Cerebellar nuclear complex (tissue), 1 donor: Measurements from ENCODE around the gene P2RX7.
A peak's percentile ranks its signal among the peaks of the same experiment; 100 is the strongest.
"Not testable (repeated sequence)": the region's sequence is repeated elsewhere in the genome, so short reads cannot be mapped to it uniquely, and the experiment has no call there.

Experiments used
- DNase-seq, 2 experiments: peaks; one replicate each; lab custom pipeline; 2025; lab: John Stamatoyannopoulos, UW

P2RX7 gene

DNA sequence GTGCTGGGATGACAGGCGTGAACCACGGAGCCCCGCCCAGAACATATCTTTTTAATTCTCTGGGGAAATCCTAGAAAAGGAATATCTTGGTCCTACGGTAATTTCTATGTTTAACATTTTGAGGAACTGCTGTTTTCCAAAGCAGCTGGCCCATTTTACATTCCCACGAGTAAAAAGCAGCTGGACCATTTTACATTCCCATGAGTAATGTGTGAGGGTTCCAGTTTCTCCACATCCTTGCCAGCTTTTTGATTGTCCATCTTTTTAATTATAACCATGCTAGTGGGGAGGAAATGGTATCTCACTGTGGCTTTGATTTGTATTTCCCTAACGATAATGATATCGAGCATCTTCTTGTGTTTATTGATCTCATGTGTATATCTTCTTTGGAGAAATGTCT is 72.8 kb downstream of the P2RX7 start:
- DNase-seq: no peak

DNA sequence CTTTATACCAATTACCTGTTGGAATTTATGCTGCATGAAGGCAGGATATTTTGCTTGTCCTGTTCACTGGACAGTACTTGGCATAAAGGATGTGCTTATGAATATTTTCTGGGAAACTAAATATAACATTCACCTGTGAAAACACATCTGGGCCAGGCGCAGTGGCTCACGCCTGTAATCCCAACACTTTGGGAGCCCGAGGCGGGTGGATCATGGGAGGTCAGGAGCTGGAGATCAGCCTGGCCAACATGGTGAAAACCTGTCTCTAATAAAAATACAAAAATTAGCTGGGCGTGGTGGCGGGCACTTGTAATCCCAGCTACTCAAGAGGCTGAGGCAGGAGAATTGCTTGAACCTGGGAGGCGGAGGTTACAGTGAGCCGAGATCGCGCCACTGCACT is 75.9 kb downstream of the P2RX7 start:
- not testable (repeated sequence) for DNase-seq

DNA sequence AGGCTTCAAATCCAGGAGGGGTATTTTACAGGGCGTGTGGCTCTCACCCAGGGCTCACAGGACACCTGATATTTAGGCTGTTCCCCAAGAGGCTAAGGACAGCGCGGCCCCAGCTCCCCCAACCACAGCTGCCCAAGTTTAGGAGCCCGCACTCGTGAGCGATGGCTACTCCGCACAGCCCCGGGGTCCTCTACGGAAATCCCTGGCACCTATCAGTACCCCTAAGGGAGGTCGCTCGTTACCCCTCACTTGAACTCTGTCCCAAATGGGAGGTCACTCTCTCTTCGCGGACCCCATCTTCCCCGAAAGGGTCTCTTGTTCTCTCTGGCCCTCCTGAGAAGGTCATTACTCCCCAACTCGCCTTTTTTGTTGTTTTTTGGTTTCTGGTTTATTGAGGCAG is 76.5 kb downstream of the P2RX7 start:
- no peak for DNase-seq

DNA sequence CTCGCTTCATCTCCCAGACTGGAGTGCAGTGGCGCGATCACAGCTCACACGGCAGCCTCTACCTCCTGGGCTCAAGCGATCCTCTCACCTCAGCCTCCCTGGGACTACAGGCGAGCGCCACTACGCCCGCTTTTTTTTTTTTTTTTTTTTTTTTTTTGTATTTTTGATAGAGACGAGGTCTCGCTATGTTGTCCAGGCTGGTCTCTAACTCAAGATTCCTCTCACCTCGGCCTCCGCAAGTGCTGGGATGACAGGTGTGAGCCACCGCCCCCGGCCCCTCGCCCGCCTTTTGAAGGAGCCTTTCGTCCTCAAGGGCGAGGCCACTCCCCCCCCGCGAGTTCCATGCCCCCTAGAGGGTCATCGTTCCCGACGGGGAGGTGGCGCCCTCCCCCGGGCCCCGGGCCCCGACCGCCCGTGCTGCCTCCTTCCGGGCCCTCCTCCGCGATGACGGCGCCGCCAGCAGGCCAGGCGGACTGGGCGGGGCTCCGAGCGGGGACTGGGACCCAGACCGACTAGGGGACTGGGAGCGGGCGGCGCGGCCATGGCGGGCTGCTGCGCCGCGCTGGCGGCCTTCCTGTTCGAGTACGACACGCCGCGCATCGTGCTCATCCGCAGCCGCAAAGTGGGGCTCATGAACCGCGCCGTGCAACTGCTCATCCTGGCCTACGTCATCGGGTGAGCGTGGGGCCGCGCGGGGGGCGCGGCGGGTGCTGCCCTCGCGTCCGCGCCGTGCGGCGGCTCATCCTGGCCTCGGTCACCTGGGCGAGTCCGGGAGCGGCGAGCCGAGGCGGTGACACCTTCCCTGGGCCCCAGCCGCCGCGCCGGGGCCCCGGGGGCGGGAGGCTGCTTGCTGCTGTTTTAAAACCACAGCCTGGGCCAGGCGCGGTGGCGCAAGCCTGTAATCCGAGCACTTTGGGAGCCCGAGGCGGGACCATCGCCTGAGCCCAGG is 77.2 kb downstream of the P2RX7 start, which contains the start of gene P2RX4:
Gene P2RX4 (plus strand): TSS at position 506 of the 949 bp plus-strand sequence. CDS start 36 bp downstream, at position 542.
- peak in 1 of 2 experiments; percentile 48 for DNase-seq

DNA sequence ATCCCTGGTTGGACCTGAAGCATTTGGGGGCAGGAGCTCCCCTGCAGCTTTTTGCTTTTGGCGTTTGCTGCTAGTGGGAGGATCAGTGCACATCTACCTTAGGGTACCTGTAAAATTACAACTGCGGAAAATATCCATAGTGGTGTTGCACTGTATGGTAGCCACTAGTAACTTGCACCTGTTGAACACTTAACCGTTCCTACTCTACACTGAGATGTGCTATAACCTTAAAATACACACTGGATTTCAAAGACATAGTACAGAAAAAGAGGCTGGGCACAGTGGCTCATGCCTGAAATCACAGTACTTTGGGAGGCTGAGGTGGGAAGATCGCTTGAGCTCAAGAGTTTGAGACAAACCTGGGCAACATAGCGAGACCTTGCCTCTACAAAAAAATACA is 80.2 kb downstream of the P2RX7 start:
- DNase-seq: no peak

DNA sequence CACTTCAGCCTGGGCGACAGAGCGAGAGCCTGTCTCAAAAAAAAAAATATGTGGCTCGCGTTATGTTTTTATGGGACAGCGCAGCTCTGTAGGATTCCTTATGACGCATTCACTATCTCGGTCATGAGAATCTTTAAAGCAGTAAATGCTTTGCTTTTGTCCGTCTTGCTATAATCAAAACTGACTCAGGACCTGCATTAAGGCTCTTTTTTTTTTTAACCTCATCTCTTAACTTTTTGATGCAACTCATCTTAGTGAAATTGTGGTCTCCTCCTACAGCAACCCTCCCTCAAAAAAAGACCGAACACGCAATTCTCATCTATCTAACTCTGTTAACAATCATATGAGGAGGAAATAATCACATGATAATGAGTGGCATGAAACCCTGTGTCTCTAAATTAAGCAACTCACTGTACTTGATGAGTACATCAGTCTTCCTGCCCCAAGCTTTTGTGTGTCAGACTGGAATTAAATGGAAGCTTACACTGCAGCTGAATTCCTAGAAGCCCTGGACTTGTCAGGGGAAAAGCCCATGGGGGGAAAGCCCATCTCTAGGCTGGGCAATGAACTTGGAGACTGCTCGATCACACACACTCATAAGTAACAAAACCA is 81.6 kb downstream of the P2RX7 start:
- DNase-seq: no peak

DNA sequence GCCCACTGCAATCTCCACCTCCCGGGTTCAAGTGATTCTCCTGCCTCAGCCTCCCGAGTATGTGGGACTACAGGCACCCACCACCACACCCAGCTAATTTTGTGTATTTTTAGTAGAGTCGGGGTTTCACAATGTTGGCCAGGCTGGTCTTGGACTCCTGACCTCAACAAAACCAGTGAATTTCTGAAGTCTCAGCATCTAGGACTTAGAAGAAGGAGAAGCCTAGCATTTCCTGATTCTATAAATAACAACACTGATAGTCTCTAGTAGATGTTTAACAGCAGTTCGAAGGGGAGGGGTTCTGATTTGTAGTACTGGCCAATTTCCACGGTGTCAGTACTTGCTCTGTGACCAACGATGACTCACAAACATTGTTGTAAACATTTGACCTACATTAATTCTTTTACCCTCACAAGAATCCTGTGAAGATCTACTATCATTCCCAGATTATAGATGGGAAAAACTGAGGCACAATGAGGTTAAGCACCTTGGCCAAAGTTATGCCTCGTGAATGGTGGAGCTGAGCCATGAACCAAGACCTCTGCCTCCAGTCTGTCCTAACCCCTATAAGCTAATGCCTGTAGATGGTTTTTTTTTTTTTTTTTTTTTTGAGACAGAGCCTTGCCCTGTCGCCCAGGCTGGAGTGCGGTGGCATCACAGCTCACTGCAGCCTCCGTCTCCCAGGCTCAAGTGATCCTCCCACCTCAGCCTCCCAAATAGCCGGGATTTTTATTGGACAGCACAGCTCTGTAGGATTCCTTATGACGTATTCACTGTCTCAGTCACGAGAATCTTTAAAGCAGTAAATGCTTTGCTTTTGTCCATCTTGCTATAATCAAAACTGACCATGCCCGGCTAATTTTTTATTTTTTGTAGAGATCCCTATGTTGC is 82.4 kb downstream of the P2RX7 start:
- no peak for DNase-seq

DNA sequence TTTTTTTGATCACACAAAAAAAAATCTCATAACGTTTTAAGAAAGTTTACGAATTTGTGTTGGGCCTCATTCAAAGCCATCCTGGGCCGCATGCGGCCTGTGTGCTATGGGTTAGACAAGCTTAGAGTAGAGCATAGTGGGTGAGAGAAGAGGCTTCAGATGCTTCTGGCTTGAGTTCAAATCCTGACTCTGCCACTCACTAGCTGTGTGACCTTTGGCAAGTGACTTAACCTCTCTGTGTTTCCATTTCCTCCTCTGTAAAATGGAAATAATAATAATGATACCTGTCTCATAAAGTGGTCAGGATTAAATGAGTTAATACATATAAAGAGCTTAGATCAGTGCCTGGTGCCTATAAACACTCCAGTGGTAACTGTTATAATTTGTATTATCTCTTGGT is 83.4 kb downstream of the P2RX7 start:
- DNase-seq: no peak

DNA sequence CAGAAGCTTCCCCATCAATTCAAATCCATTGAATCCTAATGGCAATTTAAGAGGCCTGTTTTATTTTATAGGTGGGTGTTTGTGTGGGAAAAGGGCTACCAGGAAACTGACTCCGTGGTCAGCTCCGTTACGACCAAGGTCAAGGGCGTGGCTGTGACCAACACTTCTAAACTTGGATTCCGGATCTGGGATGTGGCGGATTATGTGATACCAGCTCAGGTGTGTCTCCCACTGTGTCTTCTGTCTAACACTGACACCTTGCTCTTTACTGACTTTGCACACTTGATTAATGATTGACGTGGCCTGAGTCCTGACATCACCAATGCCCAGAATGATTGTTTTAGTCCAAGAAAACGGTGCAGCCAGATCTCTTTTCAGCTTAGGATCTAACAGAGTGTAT is 84.4 kb downstream of the P2RX7 start:
- no peak for DNase-seq

DNA sequence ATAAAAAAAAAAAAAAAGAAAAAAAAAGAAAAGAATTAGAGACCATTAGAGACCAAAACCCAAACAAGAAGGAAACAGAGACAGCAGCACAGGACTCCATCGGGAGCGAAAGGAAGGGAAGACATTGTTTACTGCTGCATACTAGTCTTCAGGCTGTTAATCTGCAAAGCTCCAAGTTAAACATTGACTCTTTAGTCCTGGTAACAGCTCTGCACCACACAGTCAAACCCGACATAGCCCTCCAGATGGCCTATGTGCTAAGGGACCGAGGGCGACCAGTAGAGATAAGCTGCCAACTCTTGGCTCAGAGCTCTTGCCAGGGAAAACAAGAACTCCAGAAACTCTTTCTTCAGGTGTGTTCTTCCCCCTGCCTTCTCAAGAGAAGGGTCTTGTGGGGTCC is 85.1 kb downstream of the P2RX7 start:
- no peak for DNase-seq

DNA sequence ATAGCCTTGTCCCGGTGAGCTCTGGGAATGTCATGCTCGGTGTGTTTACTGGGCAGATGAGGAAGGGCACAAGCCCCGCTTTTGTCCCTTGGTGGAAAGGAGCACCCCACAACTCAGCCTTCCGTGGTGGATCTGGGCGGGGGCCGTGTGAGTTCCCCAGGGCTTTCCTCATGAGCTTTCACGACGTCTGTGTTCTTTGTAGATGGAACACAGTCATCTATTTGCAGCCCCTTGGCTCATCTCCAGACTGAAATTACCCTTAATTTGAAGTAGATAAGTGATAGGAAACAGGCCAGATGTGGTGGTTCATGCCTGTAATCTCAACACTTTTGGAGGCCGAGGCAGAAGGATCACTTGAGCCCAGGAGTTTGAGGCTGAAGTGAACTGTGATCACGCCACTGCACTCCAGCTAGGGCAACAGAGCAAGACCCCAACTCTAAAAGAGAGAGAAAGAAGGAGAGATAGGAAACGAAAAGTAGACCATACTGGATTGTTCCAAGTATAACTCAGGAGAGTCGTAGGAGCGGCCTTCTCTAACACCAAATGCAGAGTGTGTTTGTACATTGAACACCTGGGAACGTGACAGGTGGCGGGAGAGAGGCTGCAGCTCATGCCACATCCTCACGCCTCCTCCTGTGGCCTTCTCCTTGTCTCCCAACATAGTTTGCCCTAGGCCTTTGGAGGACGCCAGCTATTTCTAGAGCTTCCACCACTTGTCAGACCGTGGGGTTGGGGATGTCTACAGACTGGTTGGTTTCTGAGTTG is 86.1 kb downstream of the P2RX7 start:
- DNase-seq: no peak

DNA sequence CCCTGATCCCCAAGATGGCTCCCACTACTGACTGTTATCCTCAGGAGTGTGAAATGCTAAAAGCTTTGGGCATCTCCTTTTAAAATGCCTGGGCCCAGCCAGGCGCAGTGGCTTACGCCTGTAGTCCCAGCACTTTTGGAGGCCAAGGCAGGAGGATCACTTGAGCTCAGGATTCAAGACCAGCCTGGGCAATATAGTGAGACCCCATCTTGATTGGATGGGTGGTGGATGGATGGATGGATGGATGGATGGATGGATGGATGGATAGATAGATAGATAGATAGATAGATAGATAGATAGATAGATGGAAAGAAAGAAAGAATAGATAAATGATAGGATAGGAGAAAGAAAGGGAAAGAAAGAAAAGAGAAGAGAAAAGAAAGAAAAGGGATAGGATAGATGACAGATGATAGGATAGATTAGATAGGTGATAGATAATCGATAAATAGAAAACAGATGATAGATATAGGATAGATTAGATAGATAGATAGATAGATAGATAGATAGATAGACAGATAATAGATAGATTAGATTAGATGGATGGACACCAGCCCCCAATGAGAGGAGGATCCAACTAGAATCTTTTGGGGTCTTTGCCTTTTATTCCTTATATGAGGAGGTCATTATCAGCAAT is 86.8 kb downstream of the P2RX7 start:
- DNase-seq: no peak

DNA sequence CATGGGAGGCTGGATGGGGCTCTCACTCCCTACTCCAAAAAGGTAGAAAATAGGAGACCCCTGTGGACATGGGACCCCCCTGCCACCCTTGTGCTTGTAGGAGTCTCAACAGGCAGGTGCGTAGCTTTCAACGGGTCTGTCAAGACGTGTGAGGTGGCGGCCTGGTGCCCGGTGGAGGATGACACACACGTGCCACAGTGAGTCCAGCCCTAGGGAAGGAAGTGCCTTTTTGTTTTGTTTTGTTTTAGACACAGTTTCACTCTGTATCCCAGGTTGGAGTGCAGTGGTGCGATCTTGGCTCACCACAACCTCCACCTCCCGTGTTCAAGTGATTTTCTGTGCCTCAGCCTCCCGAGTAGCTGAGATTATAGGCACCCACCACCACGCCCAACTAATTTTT is 90.2 kb downstream of the P2RX7 start:
- DNase-seq: no peak

DNA sequence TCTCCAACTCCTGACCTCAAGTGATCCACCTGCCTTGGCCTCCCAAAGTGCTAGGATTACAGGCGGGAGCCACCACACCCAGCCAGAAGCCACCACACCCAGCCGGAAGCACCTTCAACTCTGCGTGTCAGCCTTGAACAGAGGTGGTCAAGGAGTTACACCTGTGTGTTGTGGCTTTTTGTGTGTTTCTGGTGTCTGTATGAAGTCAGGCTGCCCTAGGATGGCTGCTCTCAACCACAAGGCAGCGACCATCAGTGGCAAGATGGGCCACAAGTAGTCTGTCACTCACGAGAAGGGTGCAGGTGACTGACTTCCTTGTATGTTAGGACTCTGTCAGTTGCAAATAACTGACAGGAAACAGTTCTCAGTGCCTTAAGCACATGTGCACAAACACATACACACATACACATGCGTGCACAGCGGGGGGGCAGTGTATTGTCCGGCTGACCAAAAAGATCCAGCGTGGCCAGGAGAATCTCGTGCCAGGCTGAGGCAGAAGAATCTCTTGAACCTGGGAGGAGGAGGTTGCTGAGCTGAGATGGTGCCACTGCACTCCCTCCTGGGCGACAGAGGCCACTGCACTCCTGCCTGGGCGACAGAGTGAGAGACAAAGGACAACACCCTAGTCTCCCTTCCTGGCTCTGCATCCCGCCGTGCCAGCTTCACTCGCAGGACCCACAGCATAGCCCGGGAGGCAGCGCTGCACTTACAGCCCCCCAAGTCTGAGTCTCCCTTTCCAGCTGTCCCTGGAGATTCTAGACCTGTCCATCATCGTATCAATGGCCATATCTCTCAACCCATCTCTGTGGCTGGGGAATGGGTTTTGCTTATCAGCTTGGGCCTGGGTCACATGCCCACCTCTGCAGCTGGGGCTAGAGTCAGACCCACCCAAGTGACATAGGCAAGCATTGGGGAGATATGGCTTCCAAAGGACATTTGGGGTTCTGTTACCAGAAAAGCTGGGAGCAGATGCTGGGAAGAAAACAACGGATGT is 90.9 kb downstream of the P2RX7 start:
- peak; percentile 22 to 24 for DNase-seq

DNA sequence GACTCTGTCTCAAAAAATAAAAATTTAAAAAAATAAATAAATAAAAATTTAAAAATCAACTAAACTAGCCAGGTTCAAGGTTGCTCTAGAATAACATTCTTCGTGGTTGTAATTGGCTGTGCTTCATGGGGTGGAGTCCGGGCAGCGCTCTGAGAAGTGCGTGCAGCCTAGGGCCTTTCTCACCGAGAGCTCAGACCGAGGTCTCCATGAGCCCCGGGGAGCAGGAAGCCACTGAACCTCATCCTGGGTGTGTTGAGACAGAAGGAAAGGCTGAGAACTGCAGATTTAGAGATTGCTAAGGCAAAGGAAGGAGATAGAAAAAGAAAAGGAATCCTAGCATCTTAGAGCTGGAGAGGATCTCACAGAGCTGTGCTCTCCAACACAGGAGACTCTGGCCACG is 91.9 kb downstream of the P2RX7 start:
- no peak for DNase-seq

DNA sequence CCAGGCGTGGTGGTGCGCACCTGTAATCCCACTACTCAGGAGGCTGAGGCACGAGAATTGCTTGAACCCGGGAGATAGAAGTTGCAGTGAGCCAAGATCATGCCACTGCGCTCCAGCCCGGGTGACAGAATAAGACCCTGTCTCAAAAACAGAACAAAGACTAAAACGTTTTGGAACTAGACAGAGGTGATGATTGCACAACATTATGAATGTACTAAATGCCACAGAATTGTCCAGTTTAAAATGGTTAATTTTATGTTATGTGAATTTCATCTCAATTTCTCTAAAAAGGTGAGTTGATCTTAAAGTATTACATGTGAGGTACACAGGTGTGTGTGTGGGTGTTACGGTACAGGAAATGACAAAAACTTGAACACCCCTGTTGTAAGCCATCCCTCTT is 93.7 kb downstream of the P2RX7 start:
- no peak for DNase-seq

DNA sequence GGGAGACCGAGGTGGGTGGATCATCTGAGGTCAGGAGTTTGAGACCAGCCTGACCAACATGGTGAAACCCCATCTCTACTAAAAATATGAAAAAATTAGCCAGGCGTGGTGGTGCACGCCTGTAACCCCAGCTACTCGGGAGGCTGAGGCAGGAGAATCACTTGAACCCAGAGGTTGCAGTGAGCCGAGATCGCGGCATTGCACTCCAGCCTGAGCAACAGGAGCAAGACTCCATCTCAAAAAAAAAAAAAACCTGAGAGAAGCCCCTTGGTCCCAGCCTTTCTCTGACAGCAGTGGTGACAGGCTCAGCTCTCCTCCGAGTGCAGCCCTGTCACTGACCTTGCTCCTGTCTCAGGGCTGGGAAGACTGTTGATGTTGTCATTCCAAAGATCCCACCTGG is 94.2 kb downstream of the P2RX7 start:
- DNase-seq: not testable (repeated sequence)

DNA sequence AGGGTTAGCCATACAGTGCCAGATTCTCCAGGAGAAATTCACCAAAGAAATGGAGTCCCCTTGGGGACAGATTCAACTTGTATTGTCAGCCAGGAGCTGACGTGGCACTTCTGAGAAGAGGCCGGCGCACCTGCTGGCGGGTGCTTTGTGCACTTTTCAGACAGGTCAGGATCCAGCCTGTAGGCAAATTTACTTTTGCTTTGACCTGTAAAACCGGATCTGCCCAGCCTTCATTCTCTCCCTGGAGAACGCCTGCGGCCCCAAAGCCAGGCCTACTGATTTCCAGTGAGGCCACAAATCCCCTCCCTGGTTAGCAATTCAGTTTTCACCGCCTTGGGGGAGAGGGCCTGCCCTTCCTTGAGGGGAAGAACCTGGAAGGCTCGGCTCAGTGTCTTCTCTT is 94.6 kb downstream of the P2RX7 start:
- no peak for DNase-seq

DNA sequence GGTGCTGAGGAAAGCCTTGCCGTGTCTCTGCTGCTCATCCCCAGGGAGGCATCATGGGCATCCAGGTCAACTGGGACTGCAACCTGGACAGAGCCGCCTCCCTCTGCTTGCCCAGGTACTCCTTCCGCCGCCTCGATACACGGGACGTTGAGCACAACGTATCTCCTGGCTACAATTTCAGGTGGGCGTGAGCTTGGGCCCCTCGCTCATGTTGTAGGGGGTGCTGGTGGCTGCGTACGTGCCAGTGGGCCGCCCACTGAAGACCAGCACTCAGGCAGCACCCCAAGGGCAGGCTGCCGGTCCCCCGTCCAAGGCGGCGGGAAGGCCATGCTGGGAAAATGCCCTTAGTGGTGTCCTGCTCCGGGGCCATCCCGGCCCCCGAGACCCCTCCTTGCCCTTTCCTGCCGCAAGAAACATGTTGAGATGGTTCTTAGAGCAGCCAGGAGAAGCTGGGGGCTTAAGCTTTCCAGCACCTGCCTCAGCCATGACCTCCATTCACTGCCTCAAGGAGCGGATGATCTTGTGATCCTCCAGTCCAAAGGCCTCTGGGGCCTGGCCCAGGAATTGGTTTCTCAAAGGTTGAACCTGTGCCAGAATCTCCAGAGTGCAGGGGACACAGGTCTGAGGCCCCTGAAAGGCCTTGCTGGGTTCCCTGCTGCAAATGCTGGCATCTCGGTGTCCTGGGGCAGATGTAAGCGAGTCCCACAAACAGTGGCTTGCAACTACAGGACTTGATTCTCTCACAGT is 96.4 kb downstream of the P2RX7 start:
- DNase-seq: no peak
